Fibroblast of upper back skin (primary cell): ENCODE data around the gene LIMA1.
"Not testable (repeated sequence)": the region's sequence is repeated elsewhere in the genome, so short reads cannot be mapped to it uniquely, and the experiment has no call there.

Experiments used
- DNase-seq: peaks from one replicate; pipeline ENCODE4 v3.0.0-alpha.2; 2013

Gene LIMA1

DNA sequence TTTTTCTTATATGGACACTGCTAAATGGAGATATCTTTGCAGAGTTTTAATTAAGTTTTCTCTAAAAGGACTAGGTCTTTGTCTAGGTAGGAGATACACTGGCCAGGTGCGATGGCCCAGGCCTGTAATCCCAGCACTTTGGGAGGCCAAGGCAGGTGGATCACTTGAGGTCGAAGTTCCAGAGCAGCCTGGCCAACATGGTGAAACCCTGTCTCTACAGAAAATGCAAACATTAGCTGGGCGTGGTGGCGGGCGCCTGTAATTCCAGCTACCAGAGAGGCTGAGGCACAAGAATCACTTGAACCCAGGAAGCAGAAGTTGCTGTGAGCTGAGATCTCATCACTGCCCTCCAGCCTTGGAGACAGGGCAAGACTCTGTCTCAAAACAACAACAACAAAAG lies 99.1 kb downstream of the LIMA1 start:
- DNase-seq = no peak

DNA sequence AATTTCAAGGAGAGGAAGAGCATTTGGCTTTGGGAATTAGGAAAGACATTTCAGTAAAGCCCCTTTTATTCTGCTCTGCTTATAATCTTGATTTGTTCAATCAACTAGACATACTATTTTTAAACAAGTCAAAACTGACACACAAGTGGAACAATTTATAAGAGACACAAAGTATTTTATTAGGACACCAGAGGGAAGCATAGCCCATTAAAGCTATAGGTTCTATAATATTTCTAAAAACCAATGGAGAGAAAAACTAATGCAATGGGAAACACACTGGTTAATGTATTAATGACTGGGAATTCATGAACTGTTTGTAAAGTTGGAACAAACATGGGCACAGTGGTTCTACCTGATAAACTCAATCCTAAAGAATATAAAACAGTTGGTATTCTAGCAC lies 100.9 kb downstream of the LIMA1 start:
- no peak for DNase-seq

DNA sequence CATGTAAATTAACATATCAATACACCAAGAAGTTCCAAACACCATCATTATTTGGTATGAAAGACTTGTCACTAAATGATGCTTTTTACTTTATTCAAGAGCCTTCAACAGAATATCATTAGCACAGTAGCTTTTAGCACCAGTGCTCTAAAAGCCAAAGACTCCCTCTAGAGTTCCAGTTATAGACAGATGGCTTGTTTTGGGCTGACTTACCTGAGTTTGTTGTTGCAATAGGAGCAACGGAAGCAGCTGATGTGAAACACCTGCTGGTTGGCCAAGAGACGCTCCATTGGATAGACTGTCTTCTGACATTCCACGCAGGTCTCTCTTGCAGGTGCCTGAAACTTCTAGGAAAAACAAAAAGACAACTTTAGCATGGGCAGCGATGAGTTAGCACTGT lies 101.6 kb downstream of the LIMA1 start:
- DNase-seq = no peak

- DNase-seq = no peak
Measured at GRCh38 chr12:50175716-50176026, 107.6 kb downstream of the LIMA1 start.

DNA sequence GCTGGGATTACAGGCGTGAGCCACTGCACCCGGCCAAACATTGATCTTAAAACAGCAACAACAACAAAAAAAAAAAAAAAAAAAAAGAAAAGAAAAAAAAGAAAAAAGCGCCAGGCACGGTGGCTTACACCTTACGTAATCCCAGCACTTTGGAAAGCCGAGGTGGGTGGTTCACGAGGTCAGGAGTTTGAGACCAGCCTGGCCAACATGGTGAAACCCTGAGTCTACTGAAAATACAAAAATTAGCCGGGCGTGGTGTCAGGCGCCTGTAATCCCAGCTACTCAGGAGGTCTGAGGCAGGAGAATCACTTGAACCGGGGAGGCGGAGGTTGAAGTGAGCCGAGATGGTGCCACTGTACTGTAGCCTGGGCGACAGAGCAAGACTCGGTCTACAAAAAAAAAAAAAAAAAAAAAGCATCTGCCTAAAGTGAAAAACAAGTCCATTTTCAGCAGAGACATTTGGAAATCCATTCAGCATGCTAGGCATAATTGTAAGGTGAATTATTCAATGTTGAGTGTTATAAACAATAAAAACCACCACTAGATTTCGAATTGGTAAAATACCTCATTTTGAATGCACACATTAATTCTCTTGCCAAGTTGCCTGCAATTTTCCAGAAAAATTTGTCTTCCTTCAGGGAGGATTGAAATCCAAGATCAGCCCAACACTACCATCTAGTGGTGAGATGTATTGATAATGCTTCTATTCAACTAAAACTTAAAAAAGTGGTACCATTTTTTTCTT lies 108.2 kb downstream of the LIMA1 start:
- peak; percentile 83 for DNase-seq

DNA sequence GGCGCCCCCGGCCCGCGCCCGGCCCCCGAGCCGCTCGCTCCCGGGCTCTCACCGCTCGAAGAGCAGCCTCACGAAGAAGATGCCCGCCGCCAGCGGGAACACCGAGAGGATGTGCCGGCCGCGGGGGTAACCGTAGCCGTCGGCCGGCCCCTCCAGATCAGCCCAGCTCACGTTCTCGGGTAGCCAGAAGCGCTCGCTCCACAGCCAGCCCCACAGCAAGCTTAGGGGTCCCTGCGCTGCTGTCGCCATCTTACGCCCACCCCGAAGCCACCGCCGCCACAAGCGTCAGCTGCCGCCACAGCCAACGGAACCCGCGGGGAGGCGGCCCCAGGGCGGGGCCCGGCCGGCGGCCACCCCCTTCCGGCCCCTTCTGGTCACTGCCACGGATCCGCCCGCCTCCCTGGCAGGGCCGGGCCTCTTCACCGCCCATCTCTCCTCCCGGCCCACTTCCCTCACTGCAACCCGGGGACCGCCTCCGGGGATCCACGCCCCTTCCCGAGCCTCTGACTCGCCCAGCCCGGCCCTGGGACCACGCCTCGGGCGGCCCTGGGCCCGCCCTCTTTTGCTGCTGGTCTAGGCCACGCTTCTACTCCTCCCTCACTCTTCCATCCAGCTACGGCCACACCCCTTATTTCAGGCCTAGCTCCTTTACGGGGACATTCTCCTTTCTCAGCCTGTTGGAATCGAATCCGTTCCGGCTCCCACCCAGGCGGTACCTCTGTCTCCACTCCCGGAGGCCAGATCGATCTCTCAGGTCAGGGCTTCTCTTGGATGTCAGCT lies 116.1 kb downstream of the LIMA1 start, which contains the start of gene CERS5:
Gene CERS5 (minus strand): TSS at position 321 of the 780 bp plus-strand sequence. CDS start 72 bp downstream, at position 249.
- peak; percentile 99 for DNase-seq

- DNase-seq = no peak
Measured at GRCh38 chr12:50166799-50167048, 116.6 kb downstream of the LIMA1 start.

GRCh38 chr12:50164963-50165362 lies 118.4 kb downstream of the LIMA1 start:
- no peak for DNase-seq

DNA sequence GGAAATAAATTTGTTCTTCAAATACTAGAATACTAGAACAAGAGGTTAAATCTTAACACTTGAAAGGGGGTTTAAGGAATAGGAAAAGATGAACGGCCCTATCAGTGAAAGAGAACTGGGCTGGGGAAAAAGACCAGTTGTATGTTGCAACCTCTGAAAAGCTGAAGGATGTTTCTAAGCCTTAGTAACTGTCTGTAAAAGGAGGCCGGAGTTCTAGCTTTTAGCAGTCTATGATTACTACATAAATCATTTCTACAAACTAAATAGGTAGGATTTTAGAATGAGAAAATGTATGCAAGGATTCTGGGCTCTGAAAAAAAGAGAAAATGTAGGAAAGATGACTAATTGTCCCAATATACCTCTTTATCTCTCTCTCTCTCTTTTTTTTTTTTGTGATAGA lies 121.1 kb downstream of the LIMA1 start:
- DNase-seq = peak; percentile 61

DNA sequence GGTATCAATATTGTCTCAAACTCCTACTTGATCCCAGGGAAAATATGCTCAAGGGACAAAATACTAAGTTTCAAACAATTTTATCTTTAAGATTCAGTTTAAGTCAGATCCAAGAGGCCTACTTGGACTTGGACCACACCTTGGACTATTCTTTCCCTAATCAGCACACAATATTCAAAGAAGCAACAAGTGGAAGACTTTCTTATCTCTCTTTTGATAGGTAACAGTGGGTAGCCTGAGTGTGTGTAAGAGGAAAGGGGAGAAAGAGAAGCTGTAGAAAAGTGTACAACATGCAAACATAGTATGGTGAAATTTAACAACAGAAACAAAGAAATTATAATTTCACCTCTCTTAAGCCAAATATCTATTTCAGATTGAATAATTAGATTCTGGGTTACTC lies 122.7 kb downstream of the LIMA1 start:
- DNase-seq = no peak

- DNase-seq = no peak
Measured at GRCh38 chr12:50157259-50157658, 126.1 kb downstream of the LIMA1 start.

DNA sequence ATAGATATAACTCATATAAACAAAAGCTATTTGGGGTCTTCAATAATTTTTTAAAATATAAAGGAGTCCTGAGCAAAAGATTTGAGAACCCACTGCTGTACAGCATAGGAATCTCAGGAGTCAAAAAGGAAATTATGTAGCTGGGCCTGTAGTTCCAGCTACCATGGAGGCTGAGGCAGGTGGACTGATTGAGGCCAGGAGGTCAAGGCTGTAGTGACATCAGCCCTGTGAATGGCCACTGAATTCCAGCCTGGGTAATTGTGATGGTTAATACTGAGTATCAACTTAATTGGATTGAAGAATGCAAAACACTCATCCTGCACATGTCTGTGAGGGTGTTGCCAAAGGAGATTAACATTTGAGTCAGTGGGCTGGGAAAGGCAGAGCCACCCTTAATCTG lies 126.7 kb downstream of the LIMA1 start:
- DNase-seq = no peak

DNA sequence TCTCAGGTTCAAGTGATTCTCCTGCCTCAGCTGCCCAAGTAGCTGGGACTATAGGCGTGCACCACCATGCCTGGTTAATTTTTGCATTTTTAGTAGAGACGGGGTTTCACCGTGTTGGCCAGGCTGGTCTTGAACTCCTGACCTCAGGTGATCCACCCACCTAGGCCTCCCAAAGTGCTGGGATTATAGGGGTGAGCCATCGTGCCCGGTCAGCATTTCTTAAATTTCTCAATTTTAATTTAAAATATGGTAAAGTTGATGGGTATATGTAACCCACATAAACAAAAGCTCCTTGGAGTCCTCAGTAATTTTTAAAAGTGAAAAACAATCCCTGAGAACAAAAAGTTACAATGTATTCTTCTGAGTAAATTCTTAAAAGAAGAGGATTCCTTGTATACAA lies 128.4 kb downstream of the LIMA1 start:
- DNase-seq = not testable (repeated sequence)

DNA sequence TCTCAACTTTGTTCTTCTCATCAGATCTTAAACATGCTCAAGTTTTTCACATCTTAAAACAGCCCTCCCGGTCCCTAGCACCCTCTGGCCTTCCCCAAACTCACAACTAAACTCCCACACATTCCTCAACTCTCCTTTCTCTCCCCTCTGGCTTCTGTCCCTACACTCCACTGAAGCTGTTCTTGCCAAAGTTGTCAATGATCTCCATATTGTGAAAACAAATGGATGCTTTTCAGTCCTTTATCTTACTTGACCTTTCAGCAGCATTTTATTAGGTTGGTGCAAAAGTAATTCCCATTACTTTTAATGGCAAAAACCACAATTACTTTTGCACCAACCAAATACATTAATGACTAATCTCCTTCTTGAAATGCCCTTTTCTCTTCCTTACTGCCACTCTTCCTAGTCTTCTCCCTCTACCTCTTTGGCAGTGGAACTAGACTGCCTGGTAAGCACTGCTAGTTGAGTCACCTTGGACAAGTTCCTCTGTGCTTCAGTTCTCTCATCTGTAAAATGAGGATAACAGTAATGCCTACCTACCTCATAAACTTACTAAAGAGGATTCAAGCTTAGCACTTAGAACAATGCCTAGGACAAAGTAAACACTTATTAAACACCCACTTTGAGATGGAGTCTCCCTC lies 132.2 kb downstream of the LIMA1 start:
- DNase-seq = no peak

DNA sequence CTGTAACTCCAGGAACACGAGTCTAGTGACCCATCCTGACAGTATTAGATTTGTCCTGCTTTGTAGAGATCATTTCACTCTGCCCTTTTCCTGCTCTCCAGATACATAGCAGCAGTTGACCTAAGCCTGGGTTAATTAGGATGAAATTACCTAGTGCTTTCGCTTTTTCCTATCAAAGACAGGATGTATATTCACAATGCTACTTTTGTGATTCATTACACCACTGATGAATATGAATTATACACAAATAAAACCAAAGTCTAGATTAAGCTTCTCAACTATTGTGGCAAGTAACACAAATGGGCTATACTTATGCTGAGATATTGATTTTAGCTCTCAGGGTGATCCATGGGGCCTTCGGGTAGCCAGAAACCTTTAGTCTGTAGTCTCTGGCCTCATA lies 134.0 kb downstream of the LIMA1 start:
- no peak for DNase-seq

DNA sequence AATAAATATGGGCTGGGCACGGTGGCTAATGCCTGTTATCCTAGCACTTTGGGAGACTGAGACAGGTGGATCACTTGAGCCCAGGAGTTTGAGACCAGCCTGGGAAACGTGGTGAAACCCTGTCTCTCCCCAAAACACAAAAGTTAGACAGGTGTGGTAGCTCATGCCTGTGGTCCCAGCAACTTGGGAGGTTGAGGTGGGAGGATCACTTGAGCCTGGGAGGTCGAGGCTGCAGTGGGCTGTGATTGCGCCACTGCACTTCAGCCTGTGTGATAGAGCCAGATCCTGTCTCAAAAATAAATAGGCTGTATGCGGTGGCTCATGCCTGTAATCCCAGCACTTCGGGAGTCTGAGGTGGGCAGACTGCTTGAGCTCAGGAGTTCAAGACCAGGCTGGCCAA lies 135.3 kb downstream of the LIMA1 start:
- not testable (repeated sequence) for DNase-seq

- DNase-seq = no peak
Measured at GRCh38 chr12:50147281-50147680, 136.0 kb downstream of the LIMA1 start.

- DNase-seq = no peak
Measured at GRCh38 chr12:50145439-50145838, 137.9 kb downstream of the LIMA1 start.

GRCh38 chr12:50142993-50143392 lies 140.3 kb downstream of the LIMA1 start:
- no peak for DNase-seq

DNA sequence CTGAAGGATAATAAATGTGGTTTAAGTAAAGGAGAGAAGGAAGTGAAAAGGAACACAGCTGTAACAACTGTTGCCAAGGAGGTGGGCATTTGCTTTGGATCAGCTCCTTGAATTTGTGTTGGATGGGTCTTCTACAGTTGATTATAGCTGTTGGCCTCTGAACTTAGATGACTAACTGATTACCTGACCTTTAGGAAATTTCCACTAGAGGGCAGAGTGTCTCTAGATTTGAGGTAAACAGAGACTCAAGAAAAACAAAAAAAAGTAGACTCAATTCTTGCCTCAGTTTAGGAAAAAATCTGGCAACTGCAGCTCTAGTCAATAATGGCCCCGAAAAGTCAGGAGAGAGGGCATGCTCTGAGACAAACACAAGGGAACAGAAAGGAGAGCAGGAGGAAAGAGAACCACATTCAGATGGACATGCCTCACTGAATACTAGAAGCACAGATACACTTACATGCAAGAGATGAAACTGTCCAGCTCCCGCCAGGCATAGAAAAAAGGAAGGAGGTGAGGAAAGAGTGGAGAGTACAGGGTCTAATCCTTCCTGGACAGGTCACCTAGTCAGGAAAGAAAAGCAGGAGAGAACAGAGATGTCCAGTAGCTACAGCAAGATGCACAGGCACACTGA lies 150.7 kb downstream of the LIMA1 start:
- DNase-seq = peak; percentile 58

GRCh38 chr12:50129290-50129689 lies 154.0 kb downstream of the LIMA1 start:
- DNase-seq = no peak

DNA sequence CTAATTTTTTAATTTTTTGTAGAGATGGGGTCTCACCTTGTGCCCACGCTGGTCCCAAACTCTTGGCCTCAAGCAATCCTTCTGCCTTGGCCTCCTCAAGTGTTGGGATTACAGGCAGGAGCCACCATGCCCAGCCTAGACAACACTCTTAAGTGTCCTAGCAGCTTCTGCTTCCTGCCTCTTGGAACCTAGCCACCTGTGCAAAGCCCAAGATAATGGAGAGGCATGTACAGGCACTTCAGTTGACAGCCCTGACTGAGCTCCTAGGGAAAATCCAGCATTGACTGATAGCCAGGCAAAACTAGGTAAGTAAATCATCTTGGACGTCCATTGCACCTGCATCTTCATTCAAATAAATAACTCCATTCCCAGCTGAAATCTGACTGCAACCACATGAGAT lies 155.8 kb downstream of the LIMA1 start:
- DNase-seq = no peak
